GM19025 (cell line): ENCODE measurements around the gene MOB3A.

ENCODE experiments used
- ATAC-seq: cut with Tn5 transposase; IDR thresholded peaks from one replicate; pipeline ENCODE4 v1.9.1; 2021; ENCODE audit warnings: mild to moderate bottlenecking, low read depth, moderate library complexity; ENCODE audit not compliant: unreplicated experiment

The MOB3A gene

DNA sequence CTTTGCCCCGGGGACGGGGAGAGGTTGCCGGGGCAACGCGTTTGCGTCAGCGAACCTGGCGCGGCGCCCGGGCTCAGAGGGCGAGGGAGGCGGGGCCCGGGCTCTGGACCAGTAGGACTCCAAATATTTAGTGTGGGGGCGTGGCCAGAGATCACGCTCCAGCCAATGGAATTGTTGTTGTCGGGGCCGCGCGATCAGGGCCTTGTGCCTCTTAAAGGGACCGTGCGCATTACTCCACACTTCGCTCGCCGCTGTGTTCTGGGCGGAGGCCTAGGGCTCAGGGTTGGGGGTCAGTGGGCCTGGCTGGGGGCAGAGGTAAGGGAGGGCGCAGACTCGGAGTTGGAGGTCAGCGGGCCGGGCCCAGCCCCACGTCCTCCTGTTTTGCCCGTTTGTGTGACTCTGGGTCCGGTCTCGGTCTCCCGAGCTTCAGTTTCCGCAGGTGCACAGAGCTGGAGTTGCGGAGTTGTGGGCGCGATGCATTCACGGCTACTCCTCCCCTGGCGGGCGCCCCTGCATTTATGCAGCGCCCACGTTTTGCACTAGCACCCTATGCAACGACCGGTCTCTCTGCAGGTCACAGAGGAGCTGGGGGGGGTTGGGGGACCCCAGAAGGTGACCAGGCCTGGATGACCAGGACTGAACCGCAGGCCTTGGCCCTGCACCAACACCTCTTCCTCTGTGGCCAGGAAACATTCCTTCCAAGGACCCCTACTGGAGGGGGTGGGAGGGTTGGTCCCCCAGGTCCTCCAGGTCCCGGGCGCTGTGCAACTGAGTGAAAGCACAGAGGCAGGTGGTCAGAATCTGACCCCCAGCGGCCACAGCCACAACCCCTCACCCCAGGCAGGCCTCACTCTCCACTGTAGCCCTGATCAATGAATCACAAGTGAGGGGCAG is 34.4 kb downstream of the MOB3A start:
- peak; percentile 80 for ATAC-seq

DNA sequence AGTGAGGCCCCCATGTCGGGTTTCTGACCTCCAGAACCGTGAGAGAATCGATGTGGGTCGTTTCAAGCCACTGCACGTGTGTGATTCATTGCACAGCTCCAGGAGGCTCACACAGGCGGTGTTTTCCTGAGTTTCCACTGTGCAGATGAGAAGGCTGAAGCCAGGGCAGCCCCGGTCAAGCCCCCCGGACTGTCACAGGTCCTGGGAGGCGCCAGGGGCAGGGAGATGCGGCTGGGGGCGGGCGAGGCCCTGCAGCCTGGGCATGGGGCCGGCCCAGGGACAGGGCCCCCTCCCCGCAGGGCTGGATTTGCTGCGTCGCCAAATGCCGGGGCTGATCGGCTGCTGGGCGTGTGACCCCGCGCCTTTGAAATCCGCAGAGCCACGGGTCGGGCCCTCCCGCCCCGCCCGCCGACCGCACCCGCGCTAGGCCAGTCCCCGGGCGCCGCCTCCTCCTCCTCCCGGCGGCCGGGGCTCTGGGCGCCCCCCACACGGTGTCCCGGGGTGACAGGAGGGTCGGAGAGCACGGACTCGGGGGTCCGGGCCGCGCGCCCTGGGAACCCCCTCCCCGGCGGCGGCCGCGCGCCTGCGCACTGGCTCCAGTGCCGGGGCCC is 35.1 kb downstream of the MOB3A start:
- ATAC-seq, result peak; percentile 29

DNA sequence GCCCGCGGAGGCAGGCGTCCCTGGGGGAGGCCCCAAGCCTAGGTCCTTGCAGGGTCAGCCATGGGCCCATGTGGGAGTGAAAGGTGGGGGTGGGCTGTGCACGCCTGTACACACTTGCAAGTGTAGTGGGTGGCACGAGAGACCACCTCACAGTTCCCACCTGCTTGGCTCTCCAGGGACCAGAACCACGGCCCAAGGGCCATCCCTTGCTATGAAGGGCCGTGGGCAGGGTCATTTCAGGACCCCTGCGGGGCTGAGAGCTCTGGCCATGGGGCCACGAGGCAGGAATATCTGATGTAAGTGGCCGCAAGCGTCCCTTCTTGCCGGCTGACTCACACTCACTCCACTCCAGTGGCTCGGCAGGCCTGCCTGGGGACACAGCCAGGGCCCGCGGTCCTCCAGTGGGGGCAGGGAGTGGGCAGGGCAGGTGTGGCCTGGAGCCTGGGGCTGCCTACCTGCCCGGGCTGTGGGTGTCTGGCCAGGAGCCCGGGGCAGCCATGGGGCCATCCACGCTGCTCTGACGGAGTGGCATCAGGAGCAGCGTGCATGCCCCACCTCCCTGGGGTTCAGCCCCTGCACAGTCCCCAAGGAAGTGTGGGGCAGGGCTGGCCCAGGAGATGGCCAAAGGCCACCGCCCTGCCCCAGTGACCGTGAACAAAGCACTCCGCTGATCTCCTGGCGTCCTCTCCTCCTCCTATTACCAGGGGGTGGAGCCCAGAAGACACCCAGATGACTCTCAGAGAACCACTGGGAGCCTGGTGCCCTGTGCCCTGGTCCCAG is 36.5 kb downstream of the MOB3A start:
- ATAC-seq, result no peak

- ATAC-seq, result no peak
These were observed 37.3 kb downstream of the MOB3A start for GRCh38 chr19:2058570-2059421.

DNA sequence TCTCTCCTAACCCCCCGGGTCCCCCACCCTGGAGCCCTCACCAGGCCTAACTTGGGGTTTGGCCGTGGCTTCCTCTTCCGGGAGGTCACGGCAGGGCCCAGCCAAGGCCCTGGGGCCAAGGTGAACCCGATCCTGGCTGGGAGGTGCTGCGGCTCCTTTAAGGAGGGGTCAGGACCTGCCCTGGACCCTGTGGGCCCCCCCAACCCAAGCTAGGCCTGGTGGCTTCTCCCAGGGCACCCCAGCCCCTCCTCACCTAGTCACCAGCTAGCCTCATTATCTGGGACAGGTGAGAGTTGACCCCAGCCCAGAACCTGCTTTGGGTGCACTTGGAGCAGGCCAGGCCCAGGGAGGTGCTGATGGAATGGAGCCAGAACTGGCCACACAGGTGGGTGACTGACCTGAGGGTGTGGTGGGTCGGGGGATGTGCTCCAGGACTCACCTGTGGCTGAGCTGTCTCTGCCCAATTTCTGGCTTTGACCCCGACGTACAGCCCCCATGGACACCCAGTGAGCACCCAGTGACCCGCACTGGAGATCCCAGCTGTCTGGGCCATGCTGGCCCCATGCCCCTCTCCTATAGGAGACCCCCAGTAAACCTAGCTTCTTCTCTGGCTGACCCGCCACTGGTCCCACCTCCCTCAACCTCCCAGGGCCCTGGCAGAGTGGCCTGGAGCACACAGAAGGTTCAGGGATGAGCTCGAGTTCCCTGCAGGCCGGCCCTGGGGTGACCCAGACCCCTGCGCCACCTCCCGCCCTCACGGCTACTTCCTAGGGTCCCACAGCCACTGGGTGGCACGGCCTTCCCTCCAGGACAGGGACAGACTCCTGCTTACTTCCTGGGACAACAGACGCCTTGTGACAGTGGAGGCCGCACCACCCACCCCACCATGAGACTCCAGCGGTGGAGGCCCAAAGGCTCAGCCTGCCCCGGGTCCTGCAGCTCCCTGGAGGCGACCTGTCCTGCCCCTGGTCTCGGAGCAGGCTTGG is 38.3 kb downstream of the MOB3A start:
- no peak for ATAC-seq

DNA sequence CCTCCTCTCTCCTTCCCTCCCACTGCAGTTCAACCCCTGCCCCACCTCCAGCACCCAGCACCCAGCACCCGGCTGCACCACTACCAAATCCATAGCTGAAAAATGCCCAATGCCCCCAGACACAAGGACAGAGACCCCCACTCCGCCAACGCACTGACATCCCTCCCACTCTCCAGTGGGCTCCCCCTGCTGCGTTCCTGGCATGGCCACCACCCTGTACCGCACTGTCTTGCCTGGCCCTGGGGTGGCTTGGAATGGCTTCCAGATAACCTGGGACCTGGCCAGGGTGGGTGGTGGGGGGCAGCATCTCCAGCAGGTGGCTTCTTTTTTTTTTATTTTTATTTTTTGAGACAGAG is 39.3 kb downstream of the MOB3A start:
- no peak for ATAC-seq

DNA sequence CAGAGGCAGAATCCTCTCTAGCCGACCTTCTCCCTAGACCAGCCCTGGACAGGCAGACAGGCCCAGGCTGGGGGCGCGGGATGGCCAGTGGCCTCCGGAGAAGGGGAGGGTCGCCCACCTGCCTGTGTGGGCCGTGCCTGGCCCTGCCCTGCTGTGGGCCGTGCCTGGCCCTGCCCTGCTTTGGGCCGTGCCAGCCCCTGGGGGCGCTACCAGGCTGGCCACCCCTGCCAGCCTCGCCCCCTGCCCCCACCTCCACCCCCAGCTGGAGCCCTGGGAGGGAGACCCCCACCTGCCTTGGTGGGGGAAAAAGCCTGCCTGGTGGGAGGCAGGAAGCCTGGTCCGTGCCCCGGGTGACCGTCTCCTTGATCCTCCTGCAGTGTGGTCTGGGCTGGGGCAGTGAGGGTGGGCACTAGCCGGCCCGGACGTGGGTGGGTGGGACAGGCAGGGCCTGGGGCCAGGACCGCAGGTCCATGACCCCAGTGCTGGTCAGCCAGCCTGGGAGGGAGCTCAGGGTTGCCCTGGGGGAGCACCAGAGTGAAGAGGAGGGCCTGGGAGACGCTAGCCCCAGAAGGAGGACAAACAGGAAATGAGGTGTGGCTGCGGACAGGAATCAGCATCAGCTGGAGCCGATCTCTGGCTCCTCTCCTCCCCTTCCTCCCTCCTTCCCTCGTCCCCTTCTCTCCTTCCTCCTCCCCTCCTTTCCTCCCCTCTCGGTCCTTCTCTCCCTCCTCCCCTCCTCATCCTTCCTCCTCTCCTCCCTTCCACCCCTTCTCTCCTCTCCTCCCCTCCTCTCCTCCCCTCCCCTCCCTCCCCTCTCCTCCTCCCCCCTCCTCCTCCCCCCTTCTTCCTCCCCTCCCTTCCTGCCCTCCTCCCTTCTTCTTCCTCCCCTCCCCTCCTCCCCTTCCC is 39.9 kb downstream of the MOB3A start:
- no peak for ATAC-seq

- no peak for ATAC-seq
These were observed 41.4 kb downstream of the MOB3A start for GRCh38 chr19:2054763-2055162.

GRCh38 chr19:2053601-2054389 is 42.3 kb downstream of the MOB3A start:
- no peak for ATAC-seq

GRCh38 chr19:2051773-2052704 is 44.1 kb downstream of the MOB3A start:
- ATAC-seq, result no peak

DNA sequence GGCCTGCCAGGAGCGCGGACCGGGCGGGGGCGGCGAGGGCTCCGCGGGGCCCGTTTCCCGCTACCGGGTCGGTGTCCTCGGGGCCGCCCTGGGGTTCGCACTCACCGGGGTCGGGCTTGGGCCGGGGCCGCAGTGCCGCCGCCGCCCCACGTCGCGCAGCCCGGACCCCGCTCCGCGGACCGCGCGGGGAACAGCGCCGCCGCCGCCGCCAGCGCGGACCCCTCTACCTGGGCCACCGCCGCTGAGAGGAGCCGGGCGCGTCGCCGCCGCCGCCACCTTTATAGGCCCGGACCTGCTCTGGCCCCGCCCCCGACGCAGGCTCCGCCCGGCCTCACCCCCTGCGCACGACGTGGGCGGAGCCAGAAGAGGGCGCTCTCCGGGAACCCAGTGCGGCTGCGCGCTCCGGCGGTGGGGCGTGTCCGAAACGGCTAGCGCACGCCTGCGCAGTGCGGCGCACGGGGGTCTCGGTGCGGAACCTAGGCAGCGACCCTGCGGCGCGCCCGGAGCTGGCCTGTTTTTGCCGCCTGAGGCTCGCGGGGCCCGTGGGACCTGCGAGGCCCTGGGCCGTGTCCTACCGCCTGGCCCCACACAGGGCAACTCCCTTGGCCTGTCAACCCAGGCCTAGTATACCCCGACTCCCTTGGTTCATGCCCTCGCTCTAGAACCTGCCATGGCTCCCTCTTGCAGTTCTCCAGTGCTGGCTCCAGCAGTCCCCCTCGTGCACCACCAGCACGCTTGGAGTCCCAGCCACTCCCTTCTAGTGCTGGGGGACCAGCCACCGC is 44.9 kb downstream of the MOB3A start, which contains the start of gene MKNK2:
TSS of gene MKNK2 (minus strand) at position 254 of the 782 bp plus-strand sequence. CDS start 393 bp downstream, outside the sequence.
- peak; percentile 51 for ATAC-seq

DNA sequence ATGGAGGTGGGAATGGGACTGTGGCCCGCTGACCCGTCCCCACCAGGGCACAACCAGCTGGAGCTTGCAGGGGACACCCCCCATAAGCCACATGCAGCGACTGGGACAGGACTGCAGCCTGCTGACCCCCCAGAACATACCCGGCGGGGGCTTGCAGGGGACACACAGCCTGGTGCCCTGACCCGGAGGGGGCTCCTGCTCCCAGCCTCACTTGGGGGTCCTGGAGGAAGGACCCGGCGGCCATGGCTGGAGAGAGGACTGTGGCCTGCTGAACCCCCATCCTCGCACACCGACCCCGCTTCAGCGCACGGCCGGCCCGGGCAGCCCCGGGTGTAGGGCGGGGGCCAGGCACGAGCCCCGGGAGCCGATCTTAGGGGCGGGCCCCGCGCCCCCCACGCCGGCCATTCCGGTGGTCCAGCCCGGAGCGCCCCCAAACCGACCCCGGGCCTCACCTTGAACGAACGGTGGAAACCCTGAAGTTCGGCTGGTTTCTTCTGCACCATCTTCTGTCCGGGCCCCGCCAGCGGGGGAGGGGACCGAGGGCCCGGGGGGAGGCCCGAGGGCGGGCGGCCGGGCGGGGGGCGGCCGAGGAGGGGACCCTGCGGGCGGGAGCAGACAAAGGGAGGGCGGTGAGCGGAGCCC is 45.7 kb downstream of the MOB3A start:
- peak; percentile 2 for ATAC-seq

GRCh38 chr19:2049741-2050348 is 46.3 kb downstream of the MOB3A start:
- ATAC-seq, result no peak

GRCh38 chr19:2048959-2049740 is 47.0 kb downstream of the MOB3A start:
- ATAC-seq, result no peak
